GM03348 (cell line): ENCODE data around the gene CBX7.

Source experiments
- DNase-seq: peaks from one replicate; pipeline ENCODE4 v3.0.0; 2012; ENCODE audit warnings: low spot score

CBX7 gene

DNA sequence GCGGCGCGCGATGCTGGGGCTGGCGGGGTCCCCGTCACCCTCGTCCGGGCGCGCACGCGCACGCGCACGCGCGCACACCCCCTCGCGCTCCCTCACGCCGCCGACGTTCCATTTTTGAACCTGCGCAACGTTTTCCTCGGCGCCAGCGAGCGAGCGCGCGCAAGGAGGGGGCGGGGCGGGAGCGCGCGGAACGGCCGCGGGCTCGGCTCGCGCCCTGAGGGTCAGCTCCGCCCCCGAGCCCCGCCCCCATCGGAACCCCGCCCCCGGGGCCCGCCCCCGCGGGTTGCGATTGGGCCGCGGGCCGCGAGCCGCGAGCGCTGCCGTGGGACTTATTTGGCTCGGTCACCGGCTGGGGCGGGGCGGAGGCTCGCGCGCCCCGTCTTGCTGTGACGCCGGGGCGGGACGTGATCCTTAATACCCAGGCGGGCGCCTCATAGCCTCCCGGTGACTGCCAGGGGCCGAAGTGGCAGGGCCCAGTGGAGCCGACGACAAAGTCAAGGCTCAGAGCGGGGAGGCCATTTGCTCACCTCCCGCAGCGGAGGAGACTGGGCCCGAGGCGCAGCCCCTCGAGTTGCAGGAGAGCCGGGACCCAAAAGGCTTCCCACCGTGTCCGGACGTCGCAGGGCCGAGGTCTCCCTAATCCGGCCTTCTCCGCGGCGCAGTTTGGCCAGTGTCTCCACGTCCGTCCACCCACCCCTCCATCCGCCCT, at the start of gene CBX7:
CBX7 (minus strand) TSS at position 170 of the 709 bp plus-strand sequence. CDS start 236 bp downstream, outside the sequence.
- peak; percentile 99 for DNase-seq

DNA sequence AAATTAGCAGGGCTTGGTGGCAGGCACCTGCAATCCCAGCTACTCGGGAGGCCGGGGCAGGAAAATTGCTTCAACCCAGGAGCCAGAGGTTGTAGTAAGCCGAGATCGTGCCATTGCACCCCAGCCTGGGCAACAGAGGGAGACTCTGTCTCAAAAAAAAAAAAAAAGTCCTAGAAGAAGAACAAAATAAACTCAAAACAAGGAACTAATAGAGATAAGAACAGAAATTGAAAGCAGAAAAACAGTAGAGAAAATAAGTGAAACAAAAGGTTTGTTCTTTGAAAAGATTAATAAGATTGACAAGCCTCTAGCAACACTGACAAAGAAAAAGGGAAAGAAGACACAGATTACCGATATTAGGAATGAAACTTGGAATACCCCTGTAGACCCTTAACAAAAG, 45.1 kb upstream of the CBX7 start:
- no peak for DNase-seq

DNA sequence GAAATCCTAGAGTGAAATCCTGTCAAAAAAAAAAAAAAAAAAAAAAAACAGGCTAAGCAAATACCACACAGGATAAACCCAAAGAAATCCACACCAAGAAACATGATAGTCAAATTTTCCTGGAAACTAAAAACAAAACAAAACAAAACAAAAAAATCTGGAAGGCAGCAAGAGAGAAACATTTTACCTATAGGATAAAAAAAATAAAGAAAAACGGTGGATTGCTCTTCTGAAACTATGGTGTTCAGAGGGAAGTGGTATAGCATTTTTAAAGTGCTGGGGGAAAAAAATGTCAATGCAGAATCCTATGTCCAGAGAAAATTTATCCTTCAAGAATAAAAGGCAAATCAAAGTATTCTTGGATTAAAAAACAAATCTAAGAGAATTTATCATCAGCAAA, 41.6 kb upstream of the CBX7 start:
- DNase-seq, result no peak

DNA sequence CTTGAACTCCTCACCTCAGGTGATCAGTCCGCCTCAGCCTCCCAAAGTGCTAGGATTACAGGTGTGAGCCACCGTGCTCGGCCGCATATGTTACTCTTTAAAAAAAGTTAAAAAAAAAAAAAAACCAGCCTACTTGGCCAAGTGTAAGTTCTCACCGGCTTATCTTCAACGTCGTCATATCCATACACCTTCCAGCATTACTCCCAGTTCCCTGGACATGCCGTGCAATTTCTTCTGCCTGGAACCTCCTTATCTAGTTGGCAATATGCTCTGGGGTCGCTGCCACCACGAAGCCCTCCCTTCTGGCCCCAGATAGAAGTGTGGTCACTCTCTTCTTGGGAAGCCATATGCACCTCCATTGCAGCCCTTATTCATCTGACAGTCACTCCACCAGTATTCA, 36.3 kb upstream of the CBX7 start:
- DNase-seq, result no peak

DNA sequence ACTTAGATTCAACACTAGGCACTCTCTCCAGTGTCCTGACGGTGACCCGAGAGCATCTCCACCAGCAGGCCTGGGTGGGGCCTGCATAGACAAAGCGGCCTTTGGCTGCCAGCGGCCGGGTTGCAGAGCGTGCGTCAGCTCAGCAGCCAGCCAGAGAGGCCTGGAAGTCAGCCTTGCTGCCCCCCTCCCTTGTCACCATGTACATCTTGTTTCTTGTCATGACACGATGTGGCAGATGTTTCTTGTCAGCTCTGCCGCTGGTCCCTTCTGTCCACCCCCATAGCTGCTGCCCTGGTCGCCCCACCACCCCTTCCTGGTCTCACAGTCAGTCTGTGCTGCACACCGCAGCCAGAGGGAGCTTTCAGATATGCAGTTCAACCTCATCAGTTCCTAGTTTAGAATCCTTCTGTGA, 33.1 kb upstream of the CBX7 start:
- peak; percentile 90 for DNase-seq

DNA sequence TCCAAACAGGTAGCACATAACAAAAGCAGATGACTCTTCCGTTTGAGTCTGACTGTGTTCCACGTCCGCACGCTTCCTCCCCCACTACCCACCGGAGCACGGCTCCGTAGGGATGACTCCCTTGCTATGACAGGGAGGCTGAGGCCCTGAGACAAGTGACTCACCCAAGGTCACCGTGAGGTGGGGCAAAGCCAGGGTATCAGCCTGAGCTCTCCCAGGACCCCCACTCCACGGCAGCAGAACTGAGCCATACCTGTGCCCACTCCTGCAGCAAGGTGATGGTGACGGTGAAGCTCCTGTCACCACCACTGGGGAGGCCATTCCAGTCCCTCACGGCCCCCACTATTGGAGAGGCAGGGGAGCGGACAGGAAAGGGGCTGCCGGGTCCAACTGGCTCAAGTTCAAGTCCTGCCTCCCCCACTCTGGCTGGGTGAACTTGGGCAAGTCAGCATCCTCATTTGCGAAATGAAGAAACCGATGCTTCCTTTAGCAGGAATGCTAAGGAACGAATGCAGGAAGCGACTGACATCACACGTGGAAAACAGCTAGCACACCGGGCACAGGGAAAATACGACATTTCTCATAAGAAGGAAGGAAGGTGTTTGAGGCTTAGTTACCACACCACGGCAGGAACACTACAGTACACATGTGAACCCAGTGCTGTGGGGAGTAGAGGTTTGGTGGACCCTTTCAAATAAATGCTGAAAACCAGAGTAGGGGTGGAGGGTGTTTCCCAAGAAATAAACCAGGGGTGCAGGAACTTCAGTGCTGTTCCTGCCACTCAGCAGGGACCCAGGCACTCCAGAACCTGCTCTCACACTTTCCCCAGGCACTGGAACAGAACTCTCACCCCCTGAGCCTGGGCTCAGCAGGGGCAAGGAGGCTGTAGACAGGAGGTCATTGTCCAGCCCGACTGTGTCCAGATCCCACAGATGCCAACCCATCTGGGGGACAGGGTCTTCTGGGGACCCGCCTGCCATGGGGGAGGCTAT, 32.4 kb upstream of the CBX7 start:
- peak; percentile 67 for DNase-seq

DNA sequence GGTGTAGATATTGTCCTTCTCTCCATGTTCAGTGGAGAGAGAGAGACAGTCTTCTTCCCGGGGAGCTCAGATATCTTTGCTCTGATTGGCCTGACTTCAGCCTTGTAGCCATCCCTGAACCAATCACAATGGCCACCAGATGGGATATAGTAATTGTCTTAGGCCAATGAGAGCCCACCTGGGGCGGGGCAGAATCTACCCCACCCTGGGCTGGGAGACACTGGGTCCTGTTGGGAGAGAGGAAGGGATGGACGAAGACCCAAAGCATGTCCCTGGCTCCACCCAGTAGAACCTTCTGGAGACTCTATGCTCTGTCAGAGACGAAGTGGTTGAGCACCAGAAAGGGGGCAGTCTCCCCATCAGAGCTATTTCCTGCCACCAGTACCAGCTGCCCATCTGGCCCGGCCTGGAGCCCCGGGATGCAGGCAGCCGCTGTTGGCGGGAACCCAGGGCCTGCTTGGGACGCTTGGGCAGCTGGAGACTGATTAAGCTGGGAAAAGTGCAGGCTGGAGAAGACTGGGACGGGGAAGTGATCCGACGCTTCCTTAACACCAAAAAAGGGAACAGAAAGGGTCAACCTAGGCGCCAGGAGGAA, 31.6 kb upstream of the CBX7 start:
- peak; percentile 95 for DNase-seq

DNA sequence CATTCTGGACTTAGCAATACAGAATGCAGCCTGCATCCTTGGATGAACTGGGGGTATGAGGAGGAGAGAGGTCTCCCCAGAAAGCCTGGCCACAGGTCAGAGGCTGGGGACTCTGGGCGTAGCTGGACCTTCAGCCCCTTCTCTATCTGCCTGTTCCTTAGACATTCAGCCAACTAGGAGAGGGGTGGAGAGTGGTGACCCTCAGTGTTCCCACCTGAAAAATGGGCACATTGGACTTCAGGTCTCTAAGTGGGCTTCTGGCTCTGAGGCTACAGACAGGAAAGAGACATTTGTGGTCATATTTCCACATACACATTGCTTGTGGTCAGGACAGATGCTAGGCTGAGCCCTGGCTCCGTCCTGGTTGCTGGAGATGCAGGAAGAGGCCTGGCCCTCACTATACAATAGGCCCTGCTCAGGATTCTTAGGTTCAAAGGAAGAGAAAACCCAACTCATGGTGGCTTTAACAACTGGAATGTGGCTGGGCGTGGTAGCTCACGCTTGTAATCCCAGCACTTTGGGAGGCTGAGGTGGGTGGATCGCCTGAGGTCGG, 30.1 kb upstream of the CBX7 start:
- DNase-seq, result no peak

DNA sequence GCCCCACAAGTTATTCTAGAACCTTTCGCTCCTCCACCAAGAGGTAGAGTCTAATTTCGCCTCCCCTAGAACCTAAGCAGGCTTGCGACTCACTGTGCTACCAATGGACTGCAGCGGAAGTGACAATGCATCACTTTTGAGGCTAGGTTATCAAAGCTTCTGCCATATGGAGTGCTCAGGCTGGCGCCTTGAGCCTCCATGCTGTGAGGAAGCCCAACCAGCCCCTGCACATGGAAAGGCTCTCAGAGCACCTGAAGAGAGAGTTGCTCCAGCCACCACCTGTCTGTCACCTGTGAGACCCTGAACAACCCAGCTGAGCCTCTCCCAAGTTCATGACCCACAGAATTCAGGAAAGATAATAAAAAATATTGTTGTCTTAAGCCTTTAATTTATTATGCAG, 29.3 kb upstream of the CBX7 start:
- DNase-seq, result no peak

DNA sequence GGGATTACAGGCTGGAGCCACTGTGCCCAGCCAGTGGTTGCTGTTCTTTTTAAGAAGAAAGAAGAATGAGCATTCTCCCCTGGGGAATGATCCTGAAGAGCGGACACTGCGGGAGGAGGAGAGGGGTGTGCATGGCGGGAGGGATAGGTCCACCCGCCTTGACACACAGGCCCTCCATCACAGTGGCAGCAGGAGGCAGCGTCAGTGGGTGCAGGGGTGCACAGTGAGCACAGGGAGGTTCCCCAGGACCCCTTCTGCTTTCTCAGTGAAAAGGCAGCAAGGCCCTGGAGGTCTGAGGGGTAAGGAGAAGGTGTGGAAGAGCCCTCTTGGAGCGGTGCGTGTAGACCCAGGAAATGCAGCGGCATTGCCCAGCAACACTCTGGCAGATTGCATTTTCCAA, 28.9 kb upstream of the CBX7 start:
- DNase-seq, result no peak

DNA sequence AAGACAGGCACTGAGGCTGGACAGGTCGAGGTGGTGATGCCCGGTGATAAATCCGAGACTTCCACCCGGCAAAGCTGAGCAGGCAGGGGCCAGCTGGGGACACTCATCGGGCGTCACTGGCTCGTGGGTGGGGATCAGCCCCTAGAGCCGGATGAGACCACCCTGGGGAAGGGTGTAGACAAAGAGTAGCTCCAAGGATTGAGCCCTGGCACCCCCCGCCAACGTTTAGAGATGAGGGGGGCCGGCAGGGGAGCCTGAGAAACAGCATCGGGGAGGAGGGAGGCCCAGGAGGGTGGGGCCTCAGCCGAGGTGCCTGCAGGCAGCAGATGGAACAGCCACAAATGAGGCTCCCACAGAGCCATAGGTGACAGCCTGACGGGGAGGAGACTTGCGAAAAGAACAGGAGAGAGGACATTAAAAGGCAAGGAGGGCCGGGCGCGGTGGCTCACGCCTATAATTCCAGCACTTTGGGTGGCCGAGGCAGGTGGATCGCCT, 27.4 kb upstream of the CBX7 start:
- no peak for DNase-seq

DNA sequence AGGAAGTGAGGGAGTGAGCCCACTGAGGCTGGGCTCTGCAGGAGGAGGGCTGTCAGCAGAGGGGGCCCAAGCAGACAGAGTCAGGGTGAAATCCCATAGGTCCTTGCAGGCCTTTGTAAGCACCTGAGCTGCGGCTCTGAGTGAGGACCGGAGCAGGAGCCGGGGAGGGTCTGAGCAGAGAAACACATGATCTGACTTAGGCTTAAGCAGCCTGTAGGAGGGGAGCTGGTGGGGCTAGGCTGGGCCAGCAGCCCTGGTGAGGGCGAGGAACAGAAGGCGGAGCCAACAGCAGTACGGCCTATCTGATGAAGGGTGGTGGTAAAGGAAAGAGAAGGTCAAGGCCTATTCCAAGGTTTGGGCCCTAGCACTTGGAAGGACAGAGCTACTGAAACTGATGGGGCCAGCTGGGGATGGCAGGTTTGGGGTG, 26.9 kb upstream of the CBX7 start:
- DNase-seq, result no peak

DNA sequence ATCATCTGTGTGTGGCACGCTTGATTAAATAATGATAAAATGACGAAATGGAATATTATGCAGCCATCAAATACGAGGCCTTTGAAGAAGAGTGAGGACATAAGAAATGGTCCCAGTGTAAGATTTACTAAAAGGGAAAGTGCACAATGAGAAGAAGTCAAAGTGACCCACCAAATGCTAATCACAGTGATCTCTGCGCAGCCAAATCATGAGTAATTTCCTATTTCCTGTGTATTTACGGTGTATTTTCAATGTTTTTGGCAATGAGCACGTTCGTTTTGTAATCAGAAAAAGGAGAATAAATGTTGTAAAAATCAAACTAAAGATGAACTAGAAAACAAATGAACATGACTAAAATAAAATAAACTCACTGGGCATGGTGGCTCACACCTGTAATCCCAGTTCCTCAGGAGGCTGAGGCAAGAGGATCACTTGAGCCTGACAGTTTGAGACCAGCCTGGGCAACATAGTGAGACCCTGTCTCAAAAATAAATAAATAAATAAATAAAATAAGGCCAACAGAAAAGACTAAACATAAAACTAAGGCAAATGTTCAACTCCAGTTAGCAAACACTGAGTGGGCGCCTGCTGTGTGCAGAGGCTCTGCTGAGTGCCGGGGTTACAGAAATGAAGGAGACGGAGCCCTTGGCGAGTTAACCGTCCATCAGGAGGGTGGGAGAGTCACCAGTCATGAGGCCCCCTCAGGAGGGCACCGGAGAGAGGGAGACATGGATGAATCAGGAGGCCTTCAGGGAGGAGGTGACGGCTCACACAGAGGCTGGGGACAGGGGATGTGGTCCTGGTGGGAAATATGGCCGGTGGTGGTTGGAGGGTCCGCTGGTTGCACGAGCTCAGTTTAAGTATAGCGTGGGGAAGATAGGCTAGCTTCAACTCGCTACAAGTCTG, 26.0 kb upstream of the CBX7 start:
- peak; percentile 45 for DNase-seq

DNA sequence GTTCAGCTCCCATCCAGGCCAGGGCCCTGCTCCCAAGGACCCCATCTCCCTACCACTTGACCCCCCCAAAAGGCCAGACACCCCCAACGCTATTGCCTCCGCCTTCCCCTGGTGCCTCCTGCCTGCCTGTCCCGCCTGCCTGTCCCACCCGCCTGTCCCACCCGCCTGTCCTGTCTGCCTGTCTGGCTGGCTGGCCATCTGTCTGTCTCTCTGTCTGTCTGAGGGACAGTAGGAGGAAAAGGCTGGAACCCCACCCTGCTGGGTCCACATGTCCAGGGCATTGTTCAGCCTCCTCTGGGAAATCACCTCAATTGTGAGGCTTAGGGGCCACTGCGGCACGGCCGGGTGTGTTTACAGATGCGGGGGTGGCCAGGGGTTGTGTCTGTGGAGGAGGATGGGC, 25.3 kb upstream of the CBX7 start:
- DNase-seq, result no peak

DNA sequence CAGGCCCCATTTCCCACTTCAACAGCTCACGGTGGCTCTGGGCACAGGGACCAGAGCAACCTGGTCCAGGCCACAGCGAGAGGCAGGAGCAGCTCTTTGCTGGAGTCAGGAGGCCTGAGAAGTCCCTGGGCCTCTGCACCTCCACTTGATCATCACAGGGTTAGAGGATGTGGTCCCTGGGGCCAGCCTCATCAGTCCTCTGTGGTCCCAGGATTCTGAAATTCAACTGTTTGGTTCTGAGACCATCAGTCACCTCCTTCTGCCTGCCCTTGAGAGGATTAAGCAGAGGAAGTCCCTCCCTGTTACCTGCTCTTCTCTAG, 24.9 kb upstream of the CBX7 start:
- no peak for DNase-seq

DNA sequence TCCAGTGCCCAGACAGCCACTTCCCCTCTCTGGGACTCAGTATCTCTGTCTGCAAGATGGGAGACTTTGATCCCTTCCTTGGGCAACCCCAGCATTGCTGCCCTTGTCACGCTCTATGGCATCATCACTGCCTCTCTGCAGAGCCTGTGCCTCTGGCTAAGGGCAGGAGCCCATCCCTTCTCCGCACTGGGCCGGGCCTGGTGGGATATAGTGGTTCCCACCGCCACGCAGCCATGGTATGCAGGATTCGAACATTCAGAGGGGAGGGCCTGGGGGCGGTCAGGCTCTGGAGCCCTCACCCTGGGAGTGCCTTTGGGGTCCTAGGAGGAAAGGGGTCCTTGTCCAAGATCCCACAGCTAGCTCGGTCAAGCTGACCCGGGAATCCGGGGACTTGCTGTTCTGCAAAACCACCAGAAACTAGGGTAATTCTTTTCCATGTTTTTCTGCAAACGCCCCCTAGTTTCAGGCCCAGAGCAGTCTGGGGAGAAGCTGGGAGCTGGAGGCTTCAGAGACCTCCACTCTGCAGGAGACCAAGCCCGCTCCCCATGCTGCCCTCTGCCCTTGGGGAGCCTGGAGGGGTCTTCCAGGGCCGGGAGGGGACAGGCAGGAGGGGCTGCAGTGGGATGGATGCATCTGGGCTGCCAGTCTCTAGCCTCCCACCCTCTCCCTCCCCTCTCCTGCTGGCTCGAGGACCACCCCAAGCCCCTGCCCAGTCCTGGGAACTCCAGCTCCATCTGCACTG, 24.4 kb upstream of the CBX7 start:
- DNase-seq, result no peak

DNA sequence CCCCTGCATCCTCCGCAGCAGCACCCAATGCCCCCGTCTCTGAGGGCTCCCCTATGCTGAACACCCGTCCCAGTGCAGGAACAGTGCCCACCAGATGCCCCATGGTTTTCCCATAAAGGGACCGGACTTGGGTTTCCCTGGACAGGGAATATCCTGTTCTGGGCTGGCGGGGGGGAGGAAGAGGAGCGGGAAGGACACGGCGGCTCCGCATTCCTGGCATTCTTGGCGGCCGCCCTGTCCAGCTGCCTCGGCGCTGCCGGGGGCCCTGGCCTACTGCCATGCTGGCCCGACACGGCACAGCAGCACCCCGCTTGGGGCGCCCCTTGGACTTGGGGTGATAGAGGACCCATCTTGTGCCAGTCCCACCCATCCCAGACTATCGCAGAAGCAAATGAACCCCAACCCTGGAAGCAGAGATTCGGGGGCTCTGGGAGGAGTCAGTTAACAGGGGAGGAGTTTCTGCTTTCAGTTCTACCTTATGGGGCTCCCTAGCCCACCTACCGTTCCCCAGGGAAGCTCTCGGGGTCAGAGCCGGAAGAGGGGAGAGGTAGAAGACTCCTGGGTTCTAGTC, 23.7 kb upstream of the CBX7 start:
- peak; percentile 93 for DNase-seq

DNA sequence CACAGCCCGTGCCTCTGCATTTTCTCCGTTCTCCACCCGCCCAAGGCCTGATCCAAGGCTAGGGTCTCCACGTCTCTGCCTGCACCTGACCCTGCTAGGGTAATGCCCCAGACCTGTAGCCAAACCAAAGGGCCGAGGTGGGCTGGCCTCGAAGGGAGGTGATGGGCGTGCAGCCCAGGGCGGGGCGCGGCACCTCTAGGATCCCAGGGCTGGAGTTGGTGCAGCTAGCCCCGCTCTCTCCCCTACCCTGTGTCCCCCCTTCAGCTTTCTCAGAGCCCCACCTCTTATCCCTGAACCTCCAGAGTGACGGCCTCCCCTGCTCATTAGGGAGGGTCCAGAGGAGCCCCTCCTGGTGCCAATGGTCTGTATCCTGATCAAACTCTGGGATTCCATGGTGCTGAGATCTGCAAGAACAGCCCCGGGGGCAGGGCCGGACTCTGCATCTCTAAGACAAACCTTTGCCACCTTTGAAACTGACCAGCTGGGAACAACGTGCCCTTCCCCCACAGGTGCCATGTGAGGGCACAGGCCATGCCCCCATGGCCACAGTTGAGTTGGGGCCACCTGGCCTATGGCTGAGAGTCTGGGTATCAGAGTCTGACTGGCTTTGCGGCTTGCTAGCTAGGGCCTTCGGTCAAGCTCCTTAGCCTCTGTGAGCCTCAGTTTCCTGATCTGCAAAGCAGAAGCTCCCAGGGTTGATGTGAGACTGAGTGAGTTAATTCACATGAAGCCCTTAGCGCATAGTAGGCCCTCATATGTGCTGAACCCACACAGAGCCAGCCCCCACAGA, 23.1 kb upstream of the CBX7 start:
- no peak for DNase-seq
